Measurements from ENCODE around the gene ENG.
"Not testable (repeated sequence)": the region's sequence is repeated elsewhere in the genome, so short reads cannot be mapped to it uniquely, and the experiment has no call there.

Gene ENG

DNA sequence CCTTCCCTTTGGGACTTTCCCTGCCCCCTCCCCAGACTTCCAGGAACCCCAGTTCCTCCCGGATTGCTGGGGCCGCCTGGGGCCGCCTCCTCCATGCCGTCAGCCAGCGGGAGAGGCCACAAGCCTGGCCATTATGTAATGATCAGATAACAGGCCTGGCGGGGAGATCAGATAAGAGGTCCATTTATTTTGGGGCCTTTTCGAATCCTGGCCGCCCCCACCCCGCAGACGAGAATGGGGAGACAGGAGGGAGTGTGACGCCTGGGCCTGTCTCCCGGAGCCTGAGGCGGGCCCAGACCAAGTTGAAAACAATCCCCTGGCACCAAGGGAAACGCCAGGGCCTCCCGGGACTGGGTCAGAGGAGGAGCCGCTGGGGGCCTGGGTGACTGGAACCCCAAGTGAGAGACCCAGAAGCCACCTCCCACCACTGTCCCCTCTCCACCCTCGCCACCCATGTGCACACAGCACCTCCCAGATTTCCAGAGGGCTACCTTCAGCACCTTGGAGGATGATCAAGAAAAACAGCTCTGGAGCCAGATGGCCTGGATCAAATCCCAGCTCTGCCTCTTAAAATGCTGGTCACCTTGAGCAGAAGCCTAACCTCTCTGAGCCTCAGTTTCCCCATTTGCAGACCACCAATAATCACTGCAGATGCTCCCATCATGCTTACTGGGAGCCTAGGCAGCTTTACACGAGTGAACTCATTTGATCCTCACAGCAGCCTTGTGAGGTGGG lies 7.8 kb downstream of the ENG start:
- no peak overlapping the region for H3K4me3 ChIP-seq (ENCODE audit: low read depth, low read length)
- H3K9me3 ChIP-seq (ENCODE audit: control insufficient read depth, insufficient read depth, low read length): peaks cover 7% of the 10 kb centered on the region
- no peaks in the 10 kb centered on the region for H3K36me3 ChIP-seq (ENCODE audit: control insufficient read depth, insufficient read depth, low read length)
- no peaks in the 10 kb centered on the region for H3K27me3 ChIP-seq (ENCODE audit: control insufficient read depth, insufficient read depth, low read length)
- H3K9ac ChIP-seq (ENCODE audit: low read depth, low read length): no peak overlapping the region
- H3K4me1 ChIP-seq (ENCODE audit: control insufficient read depth, insufficient read depth, low read length): no peaks in the 10 kb centered on the region

DNA sequence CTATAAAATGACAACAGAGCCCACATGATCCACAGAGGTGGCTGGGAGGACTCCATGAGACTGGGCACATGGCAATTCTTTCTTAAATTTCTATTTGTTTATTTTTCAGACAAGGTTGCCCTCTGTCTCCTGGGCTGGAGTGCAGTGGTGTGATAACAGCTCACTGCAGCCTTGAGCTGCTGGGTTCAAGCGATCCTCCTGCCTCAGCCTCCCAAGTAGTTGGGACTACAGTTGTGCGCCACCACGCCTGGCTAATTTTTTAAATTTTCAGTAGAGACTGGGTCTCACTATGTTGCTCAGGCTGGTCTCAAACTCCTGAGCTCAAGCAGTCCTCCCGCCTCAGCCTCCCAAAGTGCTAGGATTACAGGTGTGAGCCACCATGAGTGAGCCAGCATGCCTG lies 8.8 kb downstream of the ENG start:
- H3K36me3 ChIP-seq (ENCODE audit: control insufficient read depth, insufficient read depth, low read length); H3K4me1 ChIP-seq (ENCODE audit: control insufficient read depth, insufficient read depth, low read length); H3K4me3 ChIP-seq (ENCODE audit: low read depth, low read length); H3K9me3 ChIP-seq (ENCODE audit: control insufficient read depth, insufficient read depth, low read length); H3K9ac ChIP-seq (ENCODE audit: low read depth, low read length); H3K27me3 ChIP-seq (ENCODE audit: control insufficient read depth, insufficient read depth, low read length): not testable (repeated sequence)

DNA sequence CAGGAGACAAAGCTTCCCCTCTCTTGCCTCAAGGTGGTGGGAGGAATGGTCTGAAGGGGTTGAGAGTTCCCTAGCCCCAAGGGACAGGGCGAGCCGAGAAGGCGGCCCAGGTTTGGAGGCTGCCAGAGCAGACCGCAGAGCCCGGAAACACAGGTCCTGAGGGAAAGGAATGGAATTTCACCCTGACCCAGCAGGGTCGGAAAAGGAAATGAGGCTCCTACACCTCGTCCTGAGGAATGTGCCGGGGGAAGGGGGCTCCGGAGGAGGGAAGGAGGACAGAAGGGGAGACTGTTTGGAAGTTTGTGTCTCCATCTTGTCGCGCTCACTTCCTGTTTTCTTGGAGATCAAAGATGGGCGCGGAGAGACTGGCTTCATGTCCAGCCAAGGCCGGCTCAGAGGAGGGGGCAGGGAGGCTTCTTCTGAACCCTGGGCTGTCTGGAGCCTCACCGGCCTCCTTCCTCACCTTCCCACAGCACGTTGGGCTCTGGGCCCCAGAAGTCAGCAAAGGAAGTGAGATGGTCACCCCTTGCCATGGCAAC lies 9.6 kb downstream of the ENG start:
- Histone ChIP-seq H3K9me3 (ENCODE audit: control insufficient read depth, insufficient read depth, low read length) (peaks cover 7% of the 10 kb centered on the region), H3K4me3 (ENCODE audit: low read depth, low read length) (no peak overlapping the region), H3K9ac (ENCODE audit: low read depth, low read length) (no peak overlapping the region), H3K36me3 (ENCODE audit: control insufficient read depth, insufficient read depth, low read length) (no peaks in the 10 kb centered on the region), H3K4me1 (ENCODE audit: control insufficient read depth, insufficient read depth, low read length) (no peaks in the 10 kb centered on the region), H3K27me3 (ENCODE audit: control insufficient read depth, insufficient read depth, low read length) (no peaks in the 10 kb centered on the region)

DNA sequence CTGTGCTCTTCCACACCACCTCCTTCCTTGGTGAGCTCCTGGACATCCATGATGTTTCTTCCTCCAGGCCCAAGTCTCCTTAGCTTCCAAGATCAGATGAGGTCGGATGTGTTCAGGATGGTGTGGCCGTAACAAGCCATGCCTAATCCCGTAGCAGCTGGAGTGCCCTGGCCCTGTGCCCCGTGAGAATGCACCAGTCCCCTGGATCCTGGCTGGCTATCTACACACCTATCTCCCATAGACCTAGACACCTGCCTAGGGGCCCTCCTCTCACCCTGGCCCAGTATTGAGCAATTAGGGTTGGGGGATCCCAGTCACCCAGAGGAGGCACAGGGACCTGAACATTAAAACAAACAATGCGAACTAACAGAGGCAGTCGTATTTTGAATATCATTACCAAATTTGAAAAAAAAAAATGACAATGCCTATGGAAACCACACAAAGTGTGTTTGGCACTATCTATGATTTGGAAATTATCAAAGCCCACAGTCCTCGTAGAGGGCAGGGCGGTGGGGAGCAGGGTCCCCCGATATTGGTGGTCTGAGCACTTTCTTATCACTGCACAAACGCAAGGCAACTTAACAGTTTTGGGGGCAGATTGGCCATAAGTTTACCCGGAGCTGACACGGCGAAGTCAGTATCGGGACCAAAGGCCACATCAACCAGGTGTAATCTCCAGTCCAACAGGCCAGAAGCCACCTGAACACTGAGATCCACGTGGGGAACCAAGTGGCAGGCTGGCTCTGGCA lies 13.2 kb downstream of the ENG start:
- Histone ChIP-seq H3K4me1 (ENCODE audit: control insufficient read depth, insufficient read depth, low read length) (no peaks in the 10 kb centered on the region), H3K9ac (ENCODE audit: low read depth, low read length) (no peak overlapping the region), H3K36me3 (ENCODE audit: control insufficient read depth, insufficient read depth, low read length) (no peaks in the 10 kb centered on the region), H3K4me3 (ENCODE audit: low read depth, low read length) (no peak overlapping the region), H3K27me3 (ENCODE audit: control insufficient read depth, insufficient read depth, low read length) (no peaks in the 10 kb centered on the region), H3K9me3 (ENCODE audit: control insufficient read depth, insufficient read depth, low read length) (no peaks in the 10 kb centered on the region)

DNA sequence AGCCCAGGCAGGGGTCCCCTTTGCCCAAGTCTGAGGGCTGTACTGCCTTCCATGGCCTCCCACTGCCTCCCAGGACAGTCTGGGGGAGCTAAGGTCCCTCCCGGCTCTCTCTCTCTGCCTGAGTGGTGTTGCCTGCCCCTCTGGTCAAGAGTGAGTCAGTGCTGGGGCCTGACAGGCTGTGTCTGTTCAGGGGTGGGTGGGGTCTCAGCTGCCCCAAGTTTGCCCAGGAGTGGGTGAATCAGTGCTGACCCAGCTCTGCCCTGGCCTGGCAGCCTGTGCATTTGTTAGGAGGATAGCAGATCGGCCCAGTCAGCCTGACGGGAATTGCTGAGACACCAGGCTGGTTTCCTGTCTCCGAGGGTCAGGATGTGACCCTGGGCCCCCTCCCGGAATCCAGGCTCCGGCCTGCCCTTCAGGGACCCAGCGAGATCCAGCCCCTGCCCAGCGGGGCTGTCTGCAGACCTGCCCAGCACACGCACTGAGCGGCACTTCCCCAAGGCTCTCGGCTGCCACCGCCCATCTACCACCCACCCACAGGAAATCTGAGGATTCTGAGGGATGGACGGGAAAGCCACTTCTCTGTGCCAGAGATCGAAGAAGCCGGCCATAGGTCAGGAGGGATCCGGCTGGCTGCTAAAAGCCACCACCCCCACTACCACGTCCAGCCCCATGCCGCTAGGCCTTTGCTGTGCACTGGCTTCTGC lies 15.9 kb downstream of the ENG start:
- Histone ChIP-seq H3K36me3 (ENCODE audit: control insufficient read depth, insufficient read depth, low read length) (no peaks in the 10 kb centered on the region), H3K9me3 (ENCODE audit: control insufficient read depth, insufficient read depth, low read length) (no peaks in the 10 kb centered on the region), H3K27me3 (ENCODE audit: control insufficient read depth, insufficient read depth, low read length) (no peaks in the 10 kb centered on the region), H3K9ac (ENCODE audit: low read depth, low read length) (no peak overlapping the region), H3K4me1 (ENCODE audit: control insufficient read depth, insufficient read depth, low read length) (no peaks in the 10 kb centered on the region), H3K4me3 (ENCODE audit: low read depth, low read length) (no peak overlapping the region)

DNA sequence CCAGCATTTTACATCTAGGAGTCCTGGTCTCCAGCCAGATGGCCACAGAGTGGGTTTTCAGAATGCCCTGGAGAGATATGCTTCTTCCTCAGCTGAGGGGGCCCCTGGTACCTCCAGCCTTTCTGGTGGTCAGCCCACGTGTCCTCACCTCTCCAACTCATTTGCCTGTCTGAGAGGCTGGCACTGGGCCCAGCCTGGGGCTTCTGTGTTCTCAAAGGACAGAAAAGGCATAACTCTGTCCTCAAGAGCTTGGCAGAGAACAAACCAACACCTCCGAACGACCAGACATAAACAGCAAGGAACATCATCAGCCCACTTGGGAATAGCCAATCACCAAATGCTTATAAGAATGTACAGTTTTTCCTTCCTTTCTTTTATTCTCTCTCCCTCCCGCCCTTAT lies 17.1 kb downstream of the ENG start:
- H3K27me3 ChIP-seq (ENCODE audit: control insufficient read depth, insufficient read depth, low read length): no peaks in the 10 kb centered on the region
- H3K36me3 ChIP-seq (ENCODE audit: control insufficient read depth, insufficient read depth, low read length): no peaks in the 10 kb centered on the region
- no peaks in the 10 kb centered on the region for H3K4me1 ChIP-seq (ENCODE audit: control insufficient read depth, insufficient read depth, low read length)
- H3K4me3 ChIP-seq (ENCODE audit: low read depth, low read length): no peak overlapping the region
- H3K9ac ChIP-seq (ENCODE audit: low read depth, low read length): no peak overlapping the region
- no peaks in the 10 kb centered on the region for H3K9me3 ChIP-seq (ENCODE audit: control insufficient read depth, insufficient read depth, low read length)

DNA sequence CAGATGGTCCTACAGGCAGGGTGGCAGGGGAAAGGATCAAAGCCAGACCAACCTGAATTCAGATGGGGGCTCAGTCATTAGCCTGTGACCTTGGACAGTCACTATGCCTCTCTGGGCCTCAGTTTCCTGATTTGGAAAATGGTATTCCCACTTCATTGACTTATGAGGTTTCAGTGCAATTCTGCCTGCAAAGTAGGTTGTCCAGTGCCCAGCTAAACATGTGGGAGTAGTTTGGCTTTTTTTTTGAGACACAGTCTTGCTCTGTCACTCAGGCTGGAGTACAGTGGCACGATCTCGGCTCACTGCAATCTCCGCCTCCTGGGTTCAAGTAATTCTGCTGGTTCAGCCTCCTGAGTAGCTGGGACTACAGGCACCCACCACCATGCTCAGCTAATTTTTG lies 17.9 kb downstream of the ENG start:
- H3K9ac ChIP-seq (ENCODE audit: low read depth, low read length); H3K9me3 ChIP-seq (ENCODE audit: control insufficient read depth, insufficient read depth, low read length); H3K4me1 ChIP-seq (ENCODE audit: control insufficient read depth, insufficient read depth, low read length); H3K36me3 ChIP-seq (ENCODE audit: control insufficient read depth, insufficient read depth, low read length); H3K27me3 ChIP-seq (ENCODE audit: control insufficient read depth, insufficient read depth, low read length); H3K4me3 ChIP-seq (ENCODE audit: low read depth, low read length): not testable (repeated sequence)

DNA sequence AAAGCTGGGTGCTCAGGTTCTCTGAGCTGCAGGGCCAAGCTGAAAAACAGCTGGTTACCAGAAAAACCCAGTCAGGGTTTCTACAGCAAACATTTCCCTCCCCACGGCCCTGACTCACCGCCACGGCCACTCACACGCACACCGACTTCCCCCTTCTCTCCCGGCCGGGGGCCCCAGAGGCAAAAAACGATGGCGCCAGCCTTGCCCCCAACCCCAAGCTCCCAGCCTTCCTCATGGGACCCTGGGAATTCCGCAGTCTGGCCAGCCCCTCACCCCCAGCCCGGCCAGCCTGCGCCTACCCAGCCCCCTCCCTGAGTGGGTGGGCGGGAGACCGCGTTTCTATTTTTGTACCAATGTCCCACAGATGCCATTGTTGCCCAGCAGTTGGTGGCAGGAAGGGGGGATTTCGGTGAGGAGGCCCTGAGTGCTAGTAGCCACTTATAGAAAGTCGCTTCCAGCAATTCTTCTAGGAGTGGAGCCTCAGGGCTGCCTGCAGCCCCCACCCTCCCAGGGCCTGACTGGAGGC lies 18.4 kb downstream of the ENG start:
- H3K4me1 ChIP-seq (ENCODE audit: control insufficient read depth, insufficient read depth, low read length): no peaks in the 10 kb centered on the region
- no peak overlapping the region for H3K4me3 ChIP-seq (ENCODE audit: low read depth, low read length)

DNA sequence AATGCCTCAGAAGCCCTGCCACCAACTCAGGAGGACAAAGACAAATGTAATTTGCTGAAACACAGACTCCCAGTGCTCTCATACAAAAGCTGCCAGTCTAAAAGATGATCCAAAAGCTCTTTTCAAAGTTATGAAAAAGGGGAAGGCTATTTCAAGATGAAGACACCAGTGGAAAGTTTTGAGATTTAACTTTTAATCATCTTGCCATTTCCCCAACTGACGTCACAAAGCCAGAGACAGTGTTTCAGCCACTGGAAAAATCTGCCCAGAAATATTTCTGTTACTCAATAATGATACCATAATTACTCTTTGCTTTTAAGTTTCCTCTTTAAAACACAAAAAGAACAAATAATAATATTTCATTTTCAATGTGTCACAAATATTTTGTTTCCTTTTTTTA lies 20.9 kb downstream of the ENG start:
- Histone ChIP-seq H3K9me3 (ENCODE audit: control insufficient read depth, insufficient read depth, low read length) (no peaks in the 10 kb centered on the region), H3K4me3 (ENCODE audit: low read depth, low read length) (no peak overlapping the region), H3K36me3 (ENCODE audit: control insufficient read depth, insufficient read depth, low read length) (no peaks in the 10 kb centered on the region), H3K9ac (ENCODE audit: low read depth, low read length) (no peak overlapping the region), H3K27me3 (ENCODE audit: control insufficient read depth, insufficient read depth, low read length) (no peaks in the 10 kb centered on the region), H3K4me1 (ENCODE audit: control insufficient read depth, insufficient read depth, low read length) (peaks cover 2% of the 10 kb centered on the region)

More for the DNA sequence above, 18.4 kb downstream of the ENG start:
- Histone ChIP-seq H3K36me3 (ENCODE audit: control insufficient read depth, insufficient read depth, low read length) (no peaks in the 10 kb centered on the region), H3K27me3 (ENCODE audit: control insufficient read depth, insufficient read depth, low read length) (no peaks in the 10 kb centered on the region), H3K9ac (ENCODE audit: low read depth, low read length) (no peak overlapping the region), H3K9me3 (ENCODE audit: control insufficient read depth, insufficient read depth, low read length) (no peaks in the 10 kb centered on the region)

DNA sequence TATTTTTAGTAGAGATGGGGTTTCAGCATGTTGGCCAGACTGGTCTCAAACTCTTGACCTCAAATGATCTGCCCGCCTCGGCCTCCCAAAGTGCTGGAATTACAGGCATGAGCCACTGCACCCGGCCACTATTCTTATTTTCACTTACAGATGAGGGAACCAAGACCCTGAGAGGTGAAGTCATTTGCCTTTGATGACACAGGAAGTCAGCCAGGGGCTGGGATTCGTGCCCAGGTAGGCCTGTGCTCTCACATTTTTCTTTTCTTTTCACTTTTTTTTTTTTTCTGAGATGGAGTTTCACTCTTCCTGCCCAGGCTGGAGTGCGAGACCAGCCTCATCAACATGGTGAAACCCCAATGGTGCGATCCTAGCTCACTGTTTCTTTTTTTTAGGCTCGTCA lies 22.2 kb downstream of the ENG start:
- Histone ChIP-seq H3K9me3 (ENCODE audit: control insufficient read depth, insufficient read depth, low read length) (no peaks in the 10 kb centered on the region), H3K4me3 (ENCODE audit: low read depth, low read length) (no peak overlapping the region), H3K9ac (ENCODE audit: low read depth, low read length) (no peak overlapping the region), H3K36me3 (ENCODE audit: control insufficient read depth, insufficient read depth, low read length) (no peaks in the 10 kb centered on the region), H3K4me1 (ENCODE audit: control insufficient read depth, insufficient read depth, low read length) (peaks cover 5% of the 10 kb centered on the region), H3K27me3 (ENCODE audit: control insufficient read depth, insufficient read depth, low read length) (no peaks in the 10 kb centered on the region)

DNA sequence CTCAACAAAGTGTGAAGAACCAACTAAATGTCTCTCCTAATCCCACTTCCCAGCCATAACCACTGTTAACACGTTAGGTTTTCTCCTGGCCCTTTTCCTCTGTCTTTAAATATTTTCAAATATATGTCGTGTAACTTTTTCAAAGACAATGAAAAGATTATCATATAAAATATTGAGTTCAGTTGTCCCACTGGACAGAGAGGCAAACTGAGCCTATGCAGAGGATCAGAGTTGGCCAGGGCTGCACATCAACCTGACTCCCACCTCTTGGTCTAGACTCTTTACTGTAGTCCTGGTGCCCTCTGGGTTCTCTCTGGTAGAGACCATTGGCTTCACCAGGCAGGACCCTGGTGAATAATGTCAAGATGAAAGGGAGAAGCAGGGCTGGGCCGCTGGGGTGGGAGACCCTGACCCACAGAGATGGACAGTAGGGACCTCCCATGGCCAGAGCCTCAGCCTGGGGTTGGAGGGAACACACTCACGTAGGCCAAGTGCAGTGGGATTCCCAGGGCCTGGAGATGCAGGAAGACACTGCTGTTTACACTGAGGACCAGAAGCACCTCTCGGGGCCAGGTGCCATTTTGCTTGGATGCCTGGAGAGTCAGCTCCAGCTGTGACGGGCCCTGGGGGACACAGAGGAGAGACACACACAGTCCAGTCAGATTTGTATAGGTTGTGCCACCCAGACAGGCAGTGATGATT lies 25.1 kb downstream of the ENG start:
- no peak overlapping the region for H3K9ac ChIP-seq (ENCODE audit: low read depth, low read length)
- H3K4me3 ChIP-seq (ENCODE audit: low read depth, low read length): no peak overlapping the region
- peaks cover 14% of the 10 kb centered on the region for H3K27me3 ChIP-seq (ENCODE audit: control insufficient read depth, insufficient read depth, low read length)
- peaks cover 7% of the 10 kb centered on the region for H3K4me1 ChIP-seq (ENCODE audit: control insufficient read depth, insufficient read depth, low read length)
- H3K36me3 ChIP-seq (ENCODE audit: control insufficient read depth, insufficient read depth, low read length): no peaks in the 10 kb centered on the region
- H3K9me3 ChIP-seq (ENCODE audit: control insufficient read depth, insufficient read depth, low read length): no peaks in the 10 kb centered on the region

Measured in iPS-15b (cell line).